ENCODE measurements around the gene RGS12. TPM values are rescaled to one million over a fixed set of nuclear protein-coding genes. Genes with fewer than 3 reads are reported as not detected.
A peak's percentile ranks its signal among the peaks of the same experiment; 100 is the strongest.

RGS12 gene
- total and polyA plus RNA-seq, 2 of the 13 experiments (the other 11 are each of a cell fraction or from before 2014, with no cell fraction given): 21.0 to 27.7 TPM

GRCh38 chr4:3284734-3285557 lies 7.9 kb upstream of the RGS12 start (continued):
- TF ChIP-seq ZNF281 (CRISPR knock-in tag; IDR thresholded peaks at IDR 0.05; ENCODE audit: borderline replicate concordance): 0 out of 2 replicates have a peak, but pooled peaks have one; percentile 8
- no peak for TF ChIP-seq FOSL1 (CRISPR knock-in tag; IDR thresholded peaks at IDR 0.05; ENCODE audit: borderline replicate concordance)
- TF ChIP-seq KDM5A (IDR thresholded peaks at IDR 0.05; ENCODE audit: borderline replicate concordance, low read length): no peak
- TF ChIP-seq ZNF878 (CRISPR knock-in tag; IDR thresholded peaks at IDR 0.05): 0 out of 2 replicates have a peak, but pooled peaks have one; percentile 30
- no peak for TF ChIP-seq NR2F1 (CRISPR knock-in tag; IDR thresholded peaks at IDR 0.05)
- TF ChIP-seq ZSCAN5A (CRISPR knock-in tag; IDR thresholded peaks at IDR 0.05; ENCODE audit: borderline replicate concordance): 0 out of 2 replicates have a peak, but pooled peaks have one; percentile 61
- TF ChIP-seq ZNF674 (CRISPR knock-in tag; IDR thresholded peaks at IDR 0.05; ENCODE audit: low read depth): no peak
- no peak for TF ChIP-seq ZBTB33 (CRISPR knock-in tag; IDR thresholded peaks at IDR 0.05)
- TF ChIP-seq ZBTB21 (CRISPR knock-in tag; IDR thresholded peaks at IDR 0.05): no peak
- no peak for TF ChIP-seq ZNF253 (CRISPR knock-in tag; IDR thresholded peaks at IDR 0.05; ENCODE audit: borderline replicate concordance)
- TF ChIP-seq DRAP1 (CRISPR knock-in tag; IDR thresholded peaks at IDR 0.05): no peak
- no peak for TF ChIP-seq RCOR2 (CRISPR knock-in tag; IDR thresholded peaks at IDR 0.05)
- no peak for TF ChIP-seq POLR2AphosphoS5 (IDR thresholded peaks at IDR 0.05; ENCODE audit: low read depth, low read length)
- no peak for TF ChIP-seq JUNB (CRISPR knock-in tag; IDR thresholded peaks at IDR 0.05; ENCODE audit: borderline replicate concordance)
- 0 out of 2 replicates have a peak, but pooled peaks have one; percentile 12 for TF ChIP-seq REL (CRISPR knock-in tag; conservative IDR thresholded peaks at IDR 0.05)
- TF ChIP-seq ARID4A (CRISPR knock-in tag; IDR thresholded peaks at IDR 0.05; ENCODE audit: borderline replicate concordance): no peak; the same call in 1 of the 2 replicates

All from HepG2 (cell line).